D721Med (cell line): ENCODE measurements around the gene DNAJB6.

Experiments used
- DNase-seq: peaks from one replicate; pipeline ENCODE4 v3.0.0; 2011; ENCODE audit warnings: low spot score; ENCODE audit not compliant: insufficient read length
- FAIRE-seq: peaks from 2 replicates; lab custom pipeline; 2011; peaks lifted over from hg19 to GRCh38; lab: Jason Lieb, UNC
- CTCF ChIP-seq: IDR thresholded peaks from 2 replicates; pipeline ENCODE4 v1.5.1; 2012; ENCODE audit warnings: mild to moderate bottlenecking, control low read depth; ENCODE audit not compliant: insufficient read depth; ENCODE audit errors: missing control alignments

Gene DNAJB6

GRCh38 chr7:157466867-157467261 is 130.1 kb downstream of the DNAJB6 start:
- TF ChIP-seq CTCF: no peak
- no peak for FAIRE-seq
- no peak for DNase-seq
